CD4-positive, alpha-beta T cell treated with Interleukin-15 for 4 hours (primary cell): ENCODE data around the gene PLCG2.
"Not testable (repeated sequence)": the region's sequence is repeated elsewhere in the genome, so short reads cannot be mapped to it uniquely, and the experiment has no call there.

Source experiments
- DNase-seq: peaks from one replicate; pipeline ENCODE4 v3.0.0-alpha.2; 2020; ENCODE audit warnings: low spot score

The PLCG2 gene

DNA sequence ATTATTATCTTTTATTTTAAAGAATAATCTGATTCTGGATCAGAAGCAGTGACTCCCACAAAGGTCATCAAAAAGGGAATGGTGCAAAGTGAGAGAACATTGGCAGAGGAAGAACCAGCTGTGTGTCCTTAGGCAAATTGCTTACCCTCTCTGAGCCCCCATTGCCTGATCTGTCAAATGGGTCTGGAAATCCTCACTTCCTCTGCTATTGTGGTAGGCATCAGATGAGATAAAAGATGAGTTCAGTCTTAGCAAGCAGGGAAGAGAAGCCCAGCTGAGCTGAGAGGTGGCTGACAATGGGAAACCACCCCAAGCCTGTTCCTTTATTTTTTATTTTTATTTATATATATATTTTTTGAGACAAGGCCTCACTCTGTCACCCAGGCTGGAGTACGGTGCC, 24.2 kb upstream of the PLCG2 start:
- no peak for DNase-seq

DNA sequence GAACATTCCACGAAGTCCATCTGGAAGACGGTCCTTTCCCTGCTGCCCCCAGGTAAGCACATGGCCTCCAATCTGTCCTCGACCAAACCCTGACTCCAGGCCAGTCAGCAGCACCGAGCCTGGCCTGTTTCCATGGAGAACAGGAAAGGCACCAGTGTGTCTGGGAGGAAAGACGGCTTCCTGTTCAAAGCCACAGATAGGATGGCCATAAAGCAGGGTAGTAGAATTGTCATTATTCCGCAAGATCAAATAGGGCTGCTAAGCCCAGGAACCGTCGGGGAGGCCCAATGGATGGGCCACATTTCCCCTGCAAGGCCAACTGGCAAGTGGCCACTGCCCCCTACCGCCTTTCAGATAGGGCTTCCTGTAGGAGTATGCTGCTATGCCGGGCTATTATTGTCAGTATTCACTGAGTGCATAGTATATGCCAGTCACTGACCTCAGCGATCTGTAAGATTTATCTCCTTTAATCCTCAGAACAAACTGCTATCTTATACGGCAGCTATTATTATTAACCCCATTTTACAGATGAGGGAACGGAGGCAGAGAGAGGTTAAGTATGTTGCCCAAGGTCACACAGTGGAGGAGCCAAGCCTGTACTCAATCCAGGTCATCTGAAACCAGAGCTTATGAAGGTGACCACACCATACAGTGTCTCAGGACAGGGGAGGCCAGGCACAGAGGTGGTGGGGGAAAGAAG, 23.0 kb upstream of the PLCG2 start:
- no peak for DNase-seq

DNA sequence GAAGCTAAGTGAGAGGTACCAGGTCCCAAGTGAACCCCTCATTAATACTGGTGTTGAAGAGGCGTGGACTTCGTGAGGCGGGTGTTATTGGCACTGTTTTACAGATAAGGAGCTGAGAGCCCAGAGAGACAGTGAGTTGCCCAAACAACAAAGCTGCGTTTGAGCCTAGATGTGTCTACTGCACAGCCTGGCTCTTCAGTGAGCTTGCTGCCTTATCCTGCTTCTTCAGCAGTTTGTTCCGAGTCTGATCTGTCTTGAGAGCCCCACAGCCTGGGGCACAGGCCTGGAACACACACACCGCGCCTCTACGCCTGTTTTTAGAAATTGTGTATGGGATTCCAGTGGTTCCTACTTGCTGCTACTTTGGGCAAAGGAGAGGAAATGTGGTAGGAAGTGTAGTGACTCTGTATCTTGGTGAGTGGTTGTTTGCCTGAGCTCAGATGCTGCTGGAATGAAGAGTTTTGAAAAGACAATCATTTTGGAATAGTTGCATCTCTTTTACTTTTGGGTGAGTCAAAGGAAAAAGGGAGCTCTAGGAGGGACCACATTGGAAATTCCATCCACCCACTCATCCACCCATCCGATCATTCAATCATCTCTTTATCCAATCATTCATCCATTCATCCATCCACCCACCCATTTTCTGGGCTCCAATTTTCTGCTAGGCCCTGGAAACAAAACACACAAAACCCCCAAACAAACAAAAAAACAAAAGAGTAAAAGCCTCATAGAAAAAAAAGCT, 22.3 kb upstream of the PLCG2 start:
- no peak for DNase-seq

DNA sequence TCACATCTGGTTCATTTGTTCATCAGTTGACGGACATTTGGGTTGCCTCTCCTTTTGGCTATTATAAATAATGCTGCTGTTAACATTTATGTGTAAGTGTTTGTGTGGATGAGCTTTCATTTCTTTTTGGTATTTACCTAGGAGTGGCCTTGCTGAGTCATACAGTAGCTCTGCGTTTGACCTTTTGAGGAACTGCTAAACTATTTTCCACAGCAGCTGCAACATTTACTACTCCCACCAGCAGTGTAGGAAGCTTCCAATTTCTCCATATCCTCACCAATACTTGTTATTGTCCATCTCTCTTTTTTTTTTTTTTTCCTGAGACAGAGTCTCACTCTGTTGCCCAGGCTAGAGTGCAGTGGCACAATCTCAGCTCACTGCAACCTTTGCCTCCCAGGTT, 20.7 kb upstream of the PLCG2 start:
- DNase-seq = no peak

DNA sequence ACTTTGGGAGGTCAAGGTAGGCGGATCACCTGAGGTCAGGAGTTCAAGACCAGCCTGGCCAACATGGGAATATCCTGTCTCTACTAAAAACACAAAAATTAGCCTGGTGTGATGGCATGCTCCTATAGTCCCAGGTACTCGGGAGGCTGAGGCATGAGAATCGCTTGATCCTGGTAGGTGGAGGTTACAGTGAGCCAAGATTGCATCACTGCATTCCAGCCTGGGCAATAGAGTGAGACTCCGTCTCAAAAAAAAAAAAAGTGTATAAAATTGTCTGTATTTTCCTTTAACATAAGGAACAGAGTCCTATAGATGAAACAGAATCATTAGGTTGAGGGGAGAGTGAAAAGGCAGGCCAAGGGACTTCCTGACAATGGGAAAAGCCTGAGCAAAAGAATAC, 16.8 kb upstream of the PLCG2 start:
- DNase-seq = not testable (repeated sequence)

DNA sequence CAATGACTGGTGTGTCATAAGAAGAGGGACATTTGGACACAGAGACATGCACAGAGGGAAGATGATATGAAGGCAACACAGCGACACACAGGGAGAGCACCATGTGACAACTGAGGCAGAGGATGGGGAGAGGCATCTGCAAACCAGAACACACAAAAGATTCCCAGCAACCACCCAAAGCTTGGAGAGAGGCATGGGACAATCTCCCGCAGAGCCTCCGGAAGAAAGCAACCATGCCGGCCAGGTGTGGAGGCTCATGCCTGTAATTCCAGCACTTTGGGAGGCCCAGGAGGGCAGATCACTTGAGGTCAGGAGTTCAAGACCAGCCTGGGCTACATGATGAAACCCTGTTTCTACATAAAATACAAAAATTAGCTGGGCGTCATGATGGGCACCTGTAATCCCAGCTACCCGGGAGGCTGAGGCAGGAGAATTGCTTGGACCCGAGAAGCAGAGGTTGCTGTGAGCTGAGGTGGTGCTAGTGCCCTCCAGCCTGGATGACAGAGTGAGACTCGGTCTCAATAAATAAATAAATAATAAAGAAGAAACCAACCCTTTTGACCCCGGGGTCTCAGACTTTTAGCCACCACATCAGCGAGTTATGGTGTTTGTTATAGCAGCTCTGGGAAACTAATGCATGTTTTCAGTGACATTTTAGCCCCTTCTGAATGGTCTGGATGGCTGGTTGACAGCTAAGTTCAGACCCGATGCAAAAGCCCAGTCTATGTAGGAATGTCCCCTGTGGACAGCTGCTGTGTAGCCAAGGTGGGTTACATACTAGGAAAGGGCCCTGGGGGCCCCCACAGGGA, 13.8 kb upstream of the PLCG2 start:
- DNase-seq = no peak

DNA sequence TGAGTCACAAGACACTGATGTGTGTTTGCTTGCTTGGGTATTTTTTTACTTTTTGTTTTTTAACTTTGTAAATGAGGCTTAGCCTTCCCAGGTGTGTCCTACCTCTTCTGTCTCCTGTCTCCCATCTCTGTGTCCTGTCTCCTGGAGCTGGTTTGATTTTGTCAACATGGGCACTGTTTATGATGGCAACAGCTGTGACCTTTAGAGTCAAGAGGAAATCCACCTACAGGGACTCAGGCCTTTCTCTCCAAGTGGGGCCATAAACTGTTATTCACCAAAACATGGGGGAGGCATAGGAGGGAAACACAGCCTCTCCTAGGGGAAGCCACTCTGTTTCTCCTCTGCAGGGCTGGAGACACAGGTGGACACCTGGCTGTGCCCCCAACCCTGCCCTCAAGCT, 13.1 kb upstream of the PLCG2 start:
- no peak for DNase-seq

DNA sequence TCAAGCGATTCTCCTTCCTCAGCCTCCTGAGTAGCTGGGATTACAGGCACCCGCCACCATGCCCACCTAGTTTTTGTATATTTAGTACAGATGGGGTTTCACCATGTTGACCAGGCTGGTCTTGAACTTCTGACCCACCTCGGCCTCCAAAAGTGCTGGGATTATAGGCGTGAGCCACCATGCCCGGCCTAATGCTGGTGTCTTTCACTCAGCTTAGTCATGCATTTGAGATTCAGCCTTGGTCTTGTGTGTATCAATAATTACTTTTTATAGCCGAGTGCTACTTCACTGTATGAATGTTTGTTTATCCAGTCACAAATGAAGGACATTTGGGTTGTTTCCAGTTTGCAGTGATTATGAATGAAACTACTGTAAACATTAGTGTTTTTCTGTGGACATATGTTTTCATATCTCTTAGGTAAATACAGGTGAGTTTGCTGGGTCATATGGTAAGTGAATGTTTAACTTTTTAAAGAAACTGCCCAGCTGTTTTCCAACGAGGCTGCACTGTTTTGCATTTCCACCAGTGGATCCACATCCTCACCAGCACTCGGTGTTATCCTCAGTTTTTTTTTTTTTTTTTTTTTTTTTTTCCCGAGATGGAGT, 11.0 kb upstream of the PLCG2 start:
- DNase-seq = no peak

DNA sequence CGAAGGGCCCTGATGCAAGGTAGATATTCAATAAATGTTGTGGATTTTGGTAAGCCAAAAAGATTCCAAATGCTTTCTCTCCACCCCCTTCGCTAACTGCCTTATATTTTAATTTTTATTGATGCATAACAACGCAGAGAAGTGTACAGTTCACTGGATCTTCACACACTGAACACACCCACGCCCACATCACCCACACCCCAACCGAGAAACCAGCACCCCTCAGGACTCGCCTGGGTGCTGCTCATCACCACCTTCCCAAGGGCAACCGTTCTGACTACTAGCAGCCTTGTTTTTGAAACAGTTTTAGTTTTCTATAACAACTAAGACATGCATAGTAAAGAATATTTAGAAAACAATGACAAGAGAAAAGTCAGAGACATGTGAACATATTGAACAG, 9.1 kb upstream of the PLCG2 start:
- DNase-seq = no peak

DNA sequence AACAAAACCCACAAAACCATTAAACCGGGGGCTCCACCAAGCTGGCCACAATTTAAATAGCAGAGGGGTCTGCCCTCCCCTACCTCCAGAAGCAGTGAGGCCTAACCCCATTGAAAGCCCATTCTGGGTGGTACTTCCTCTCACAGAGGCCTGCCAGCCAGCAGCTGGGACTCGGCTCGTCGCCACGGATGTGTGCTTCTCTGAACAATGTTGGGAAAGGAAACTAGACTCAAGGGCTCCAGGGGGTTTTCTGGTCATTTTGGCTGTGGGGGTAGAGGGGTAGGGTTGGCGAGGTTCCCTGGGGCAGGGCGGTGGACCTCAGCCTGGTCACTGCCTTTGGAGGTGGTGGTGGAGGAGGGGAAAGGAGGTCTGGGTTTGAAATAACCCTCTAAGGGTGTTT, 4.7 kb upstream of the PLCG2 start:
- DNase-seq = no peak

DNA sequence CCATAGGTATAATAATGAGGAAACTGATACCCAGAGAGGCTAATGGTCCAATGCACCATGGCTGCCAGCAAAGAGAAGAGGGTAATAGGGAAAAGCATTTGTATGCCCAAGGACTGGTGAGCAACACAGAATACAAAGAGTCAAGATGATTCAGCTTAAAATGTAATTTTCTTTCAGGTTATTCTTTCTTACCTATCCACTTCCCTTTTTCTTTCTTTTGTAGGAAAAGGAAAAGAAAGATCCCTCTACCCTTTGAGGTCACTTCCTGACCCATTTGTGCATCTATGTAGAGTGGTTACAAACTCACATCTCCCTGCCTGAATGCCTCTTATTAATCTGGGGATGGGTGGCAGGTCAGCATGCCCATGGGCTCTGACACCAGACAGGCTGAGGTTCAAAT, 3.5 kb upstream of the PLCG2 start:
- DNase-seq = no peak

DNA sequence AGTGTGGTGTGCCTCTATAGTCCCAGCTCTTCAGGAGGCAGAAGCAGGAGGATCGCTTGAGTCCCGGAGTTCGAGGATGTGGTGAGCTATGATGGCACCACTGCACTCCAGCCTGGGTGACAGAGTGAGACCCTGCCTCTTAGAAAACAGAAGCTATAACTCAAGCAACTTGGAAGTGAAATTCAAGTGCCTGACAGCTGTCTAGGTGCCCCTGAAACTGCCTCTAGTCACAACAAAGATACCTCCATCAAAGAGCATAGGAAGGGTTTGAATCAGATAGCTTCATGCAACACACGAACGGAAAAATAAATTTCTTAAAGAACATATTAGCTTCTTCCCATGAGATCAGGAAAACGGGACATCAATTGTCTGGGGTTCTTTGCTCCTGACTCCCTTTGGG, 860 bp upstream of the PLCG2 start:
- DNase-seq = no peak

DNA sequence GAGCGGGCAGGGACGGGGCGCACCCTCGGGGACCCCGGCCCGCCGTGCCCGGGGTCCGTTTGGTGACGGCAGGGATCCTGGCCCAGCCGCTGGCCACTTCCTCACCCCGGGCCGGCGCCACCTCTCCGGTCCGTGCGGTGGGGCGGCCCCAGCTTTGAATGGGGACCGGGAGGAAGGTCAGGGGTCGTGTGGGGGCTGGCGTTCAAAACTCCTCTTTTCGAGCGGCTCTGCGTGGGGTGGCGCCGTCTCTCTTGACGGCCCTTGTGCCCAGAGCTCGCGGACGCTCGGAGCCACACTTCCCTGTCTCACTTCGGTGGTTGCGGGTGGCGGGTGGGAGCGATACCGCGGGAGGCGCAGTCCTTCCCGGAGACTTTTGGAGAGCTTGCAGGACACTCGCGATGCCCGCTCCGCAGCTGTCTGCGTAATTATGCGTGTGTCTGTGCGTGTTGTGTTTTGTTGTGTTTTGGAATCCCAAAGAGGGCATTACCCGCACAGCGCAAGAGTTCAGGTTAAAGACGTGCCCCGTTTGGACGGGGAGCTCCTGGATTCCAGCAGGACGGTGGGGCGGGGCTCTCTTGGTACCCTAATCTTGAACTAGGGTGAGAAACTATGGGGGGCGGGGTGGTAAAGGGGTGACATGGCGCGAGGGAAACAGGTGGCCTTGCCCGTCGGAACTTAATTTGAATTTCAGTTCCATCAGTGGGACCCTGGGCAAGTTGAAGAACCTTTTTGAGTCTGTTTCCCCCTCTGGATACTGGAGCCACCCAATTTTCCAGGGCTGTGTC, 637 bp downstream of the PLCG2 start:
- DNase-seq = no peak

DNA sequence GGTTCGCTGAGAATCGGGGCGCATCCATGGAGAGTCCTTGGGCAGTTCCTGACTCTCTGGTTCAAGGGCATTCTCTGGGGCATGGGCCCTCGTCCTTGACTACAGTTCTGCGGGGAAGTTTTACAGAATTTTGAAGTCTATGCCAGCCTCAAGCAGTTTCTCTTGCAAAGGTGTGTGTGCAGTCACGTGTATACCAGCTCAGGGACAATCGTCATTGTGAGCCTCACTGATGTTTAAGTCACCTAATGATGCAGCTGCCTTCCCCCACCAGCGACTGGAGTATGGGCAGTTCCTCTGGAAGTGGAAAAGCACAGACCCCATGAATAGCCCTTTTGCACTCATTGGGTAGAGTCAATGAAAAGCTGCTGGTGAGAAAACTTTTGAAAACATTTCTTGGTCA, 1.3 kb downstream of the PLCG2 start:
- no peak for DNase-seq

DNA sequence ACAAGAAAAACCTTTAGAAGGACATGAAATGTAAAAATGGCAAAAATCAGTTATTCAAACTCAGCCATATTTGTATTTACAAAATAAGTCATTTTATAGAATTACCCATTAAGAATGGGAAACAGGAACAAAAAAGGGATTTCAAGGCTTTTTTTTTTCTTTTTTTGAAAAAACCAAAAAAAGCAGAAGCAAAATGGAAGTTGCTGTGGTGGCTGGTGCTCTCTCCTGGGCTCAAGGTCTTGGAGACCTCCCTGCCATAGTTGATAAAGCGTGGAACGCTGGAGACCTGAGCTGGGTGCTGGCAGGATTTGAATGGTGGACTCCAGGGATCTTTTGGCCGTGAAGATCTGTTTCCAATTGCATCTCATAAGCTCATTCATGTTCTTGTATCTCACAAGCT, 3.1 kb downstream of the PLCG2 start:
- DNase-seq = no peak

DNA sequence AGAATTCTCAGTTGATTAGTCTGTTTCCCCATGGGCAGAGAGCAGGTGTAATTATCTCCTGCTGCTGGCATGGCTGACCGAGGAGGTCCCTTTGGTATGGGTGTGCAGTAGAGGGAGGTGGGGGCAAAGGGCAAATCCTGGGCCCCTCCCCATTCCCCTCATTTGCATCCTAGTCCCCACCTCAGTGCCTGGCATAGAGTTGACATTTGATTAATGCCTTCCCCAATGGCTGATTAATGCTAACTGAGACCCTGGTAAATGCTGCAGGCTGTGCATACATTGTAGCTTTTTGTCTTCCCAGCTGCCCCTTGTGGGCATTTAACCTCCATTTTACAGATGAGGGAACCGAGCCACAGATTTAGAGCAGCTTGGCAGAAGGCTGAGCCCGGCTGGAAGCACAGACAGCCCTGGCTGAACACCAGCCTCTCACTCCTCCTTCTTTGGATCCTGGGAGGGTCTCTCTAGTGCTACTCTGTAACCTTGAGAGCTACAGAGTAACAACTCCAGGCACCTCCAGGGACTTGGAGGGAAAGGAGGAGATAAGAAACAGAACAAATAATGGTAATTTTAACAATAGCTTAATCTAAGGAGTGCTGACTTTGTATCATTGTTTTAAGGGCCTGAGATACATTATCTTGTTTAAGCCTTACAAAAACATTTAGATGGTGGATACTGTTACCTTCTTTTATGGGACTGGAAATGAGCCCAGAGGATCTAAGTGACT, 5.1 kb downstream of the PLCG2 start:
- DNase-seq = no peak

DNA sequence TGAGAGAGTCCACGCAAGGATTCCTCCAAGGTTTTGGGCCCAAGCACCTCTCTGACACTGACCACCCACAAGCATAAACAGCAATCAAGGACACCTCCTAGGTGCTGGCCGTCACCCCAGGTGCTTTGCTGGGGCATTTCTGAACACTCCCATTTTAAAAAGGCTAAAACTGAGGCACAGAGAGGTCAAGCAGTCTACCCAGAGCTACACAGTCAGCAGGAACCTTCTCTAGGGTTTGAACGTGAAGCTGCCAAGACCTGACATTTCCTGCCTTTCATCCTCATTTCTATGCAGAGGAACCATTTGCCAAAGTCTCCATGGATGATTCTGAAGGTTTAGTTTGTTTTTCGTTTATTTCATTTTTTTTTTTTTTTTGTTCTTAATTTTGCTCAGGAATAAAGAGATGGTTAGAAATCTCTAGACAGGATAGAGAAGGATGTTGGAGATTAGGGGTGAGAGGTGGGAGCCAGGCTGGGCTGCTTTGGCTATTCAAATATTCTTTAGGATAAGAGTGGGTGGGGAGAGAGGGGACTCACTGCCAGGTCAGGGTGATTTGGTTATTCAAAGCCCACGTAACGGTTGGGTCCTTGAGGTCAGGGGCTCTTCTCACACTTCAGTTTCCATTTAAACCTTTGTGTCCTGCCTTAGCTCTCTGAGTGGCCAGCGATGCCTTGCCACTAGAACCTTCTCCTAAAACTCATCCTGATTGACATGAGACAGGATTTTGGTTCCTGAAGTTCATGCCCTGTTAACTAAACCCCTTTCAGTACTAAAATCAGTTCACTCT, 6.2 kb downstream of the PLCG2 start:
- no peak for DNase-seq

DNA sequence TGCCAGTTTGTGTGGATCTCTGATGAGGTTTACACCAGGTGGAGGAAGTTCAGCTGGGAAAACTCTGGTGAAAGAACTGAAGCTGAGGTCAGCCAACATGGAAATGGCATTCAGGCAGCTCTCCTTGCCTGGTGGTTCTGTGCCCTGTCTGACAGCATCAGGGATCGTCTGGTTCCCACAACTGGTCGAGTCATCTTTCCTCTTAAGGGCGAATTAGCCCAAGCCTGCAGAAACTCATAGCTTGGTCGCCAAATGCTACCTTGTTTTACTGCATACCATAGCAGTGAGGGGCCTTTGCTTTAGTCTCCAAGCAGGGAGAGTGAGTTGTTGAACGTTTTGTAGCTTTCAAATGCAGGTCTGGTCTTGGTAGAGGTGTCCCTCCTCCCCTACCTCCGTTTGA, 7.2 kb downstream of the PLCG2 start:
- no peak for DNase-seq

DNA sequence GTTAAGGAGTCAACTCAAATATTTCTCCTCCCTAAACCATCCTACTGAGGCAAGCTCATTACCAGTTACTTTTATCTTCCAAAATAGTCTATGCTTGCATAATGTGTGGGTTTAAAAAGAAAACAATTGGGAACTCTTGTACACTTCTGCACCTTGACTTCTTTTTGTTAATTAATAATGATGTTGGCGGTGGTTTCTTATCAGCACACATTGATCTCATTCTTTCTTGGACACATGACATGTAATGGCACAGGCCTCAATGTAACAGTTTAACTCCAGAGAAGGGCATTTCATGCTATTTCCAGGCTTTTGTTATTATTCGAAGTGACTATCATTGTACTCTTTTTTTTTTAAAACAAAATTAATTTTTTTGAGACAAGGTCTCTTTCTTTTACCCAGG, 7.8 kb downstream of the PLCG2 start:
- no peak for DNase-seq

DNA sequence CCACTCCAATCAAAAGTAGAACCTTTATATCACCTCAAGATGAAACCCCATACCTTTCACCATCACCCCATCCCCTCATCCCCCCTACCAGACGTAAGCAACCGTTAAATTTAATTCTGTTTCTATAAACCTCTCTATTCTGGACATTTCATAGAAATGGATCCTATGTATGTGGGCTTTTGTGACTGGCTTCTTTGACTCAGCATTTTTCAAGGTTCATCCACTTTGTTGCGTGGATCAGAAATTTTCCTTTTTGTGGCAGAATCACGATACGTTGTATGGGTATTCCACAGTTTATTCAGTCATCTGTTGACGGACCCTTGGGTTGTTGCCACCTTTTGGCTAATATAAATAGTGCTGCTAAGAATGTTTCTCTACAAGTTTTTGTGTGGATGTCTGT, 8.6 kb downstream of the PLCG2 start:
- no peak for DNase-seq
